DMS53 treated with DMSO at 0.1 percent for 48 hours (cell line): ENCODE results near the gene RNASE4.
"Not testable (repeated sequence)": the region's sequence is repeated elsewhere in the genome, so short reads cannot be mapped to it uniquely, and the experiment has no call there.

Experiments
- DNase-seq: peaks from one replicate; lab custom pipeline; 2025; ENCODE audit not compliant: unreplicated experiment; lab: John Stamatoyannopoulos, UW

Gene RNASE4

DNA sequence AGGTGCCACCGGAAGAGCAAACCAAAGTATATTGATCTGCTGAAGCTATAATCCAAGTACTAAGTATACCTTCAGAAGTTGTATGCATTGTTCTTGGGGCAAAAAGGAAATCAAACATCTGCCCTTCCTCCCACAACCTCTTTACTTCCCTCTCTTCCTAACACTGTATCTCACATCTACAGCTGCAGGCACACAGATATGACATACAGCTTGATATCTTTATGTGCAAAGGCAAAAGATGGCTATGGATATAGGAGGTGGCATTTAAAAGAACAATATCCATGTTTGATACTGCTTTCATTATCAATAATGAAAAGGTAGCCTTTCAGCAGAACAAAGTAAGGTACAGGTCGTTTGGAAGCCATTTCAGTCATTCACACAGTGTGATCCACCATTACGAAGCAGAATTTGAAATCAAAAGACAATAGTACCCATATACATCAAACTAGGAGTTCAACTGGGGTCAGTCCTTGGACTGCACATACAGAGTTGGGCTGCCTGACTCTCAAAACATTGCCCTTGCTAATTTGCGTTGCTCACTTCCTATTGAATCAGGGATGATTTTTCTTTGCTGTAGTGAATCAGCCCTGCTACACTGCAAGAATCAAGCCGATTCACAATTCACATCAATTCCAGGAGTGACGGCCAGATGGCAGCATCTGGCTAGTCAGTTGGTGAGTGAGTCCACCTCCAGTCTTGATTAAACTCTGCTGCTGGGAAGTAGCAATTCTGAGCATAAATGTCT, 13.1 kb downstream of the RNASE4 start:
- DNase-seq, result no peak

DNA sequence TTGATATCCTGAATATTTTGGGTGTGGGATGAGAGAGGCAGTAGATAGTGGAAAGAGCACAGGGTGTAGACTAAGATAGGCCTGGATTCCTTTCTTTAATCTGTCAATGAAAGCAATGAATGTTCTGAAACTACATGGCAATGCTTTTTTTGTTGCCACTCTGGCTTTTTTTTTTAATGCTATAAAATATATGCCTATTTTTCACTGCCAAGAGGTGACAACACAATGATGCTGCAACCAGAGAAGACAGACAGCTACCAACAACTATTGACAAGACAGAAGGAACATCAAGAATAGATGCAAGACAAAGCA, 13.6 kb downstream of the RNASE4 start:
- DNase-seq, result no peak

- DNase-seq, result no peak
Measured at GRCh38 chr14:20698934-20699333, 14.6 kb downstream of the RNASE4 start.

- no peak for DNase-seq
Measured at GRCh38 chr14:20699931-20700330, 15.6 kb downstream of the RNASE4 start.

DNA sequence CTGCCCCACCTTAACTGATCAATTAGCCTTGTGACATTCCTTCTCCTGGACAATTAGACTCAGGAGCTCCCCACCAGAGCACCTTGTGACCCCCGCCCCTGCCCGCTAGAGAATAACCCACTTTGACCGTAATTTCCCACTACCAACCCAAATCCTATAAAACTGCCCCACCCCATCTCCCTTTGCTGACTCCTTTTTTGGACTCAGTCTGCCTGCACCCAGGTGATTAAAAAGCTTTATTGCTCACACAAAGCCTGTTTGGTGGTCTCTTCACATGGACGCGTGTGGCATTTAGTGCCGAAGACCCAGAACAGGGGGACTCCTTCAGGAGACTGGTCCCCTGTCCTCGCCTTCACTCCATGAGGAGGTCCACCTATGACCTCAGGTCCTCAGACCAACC, 16.6 kb downstream of the RNASE4 start:
- not testable (repeated sequence) for DNase-seq

DNA sequence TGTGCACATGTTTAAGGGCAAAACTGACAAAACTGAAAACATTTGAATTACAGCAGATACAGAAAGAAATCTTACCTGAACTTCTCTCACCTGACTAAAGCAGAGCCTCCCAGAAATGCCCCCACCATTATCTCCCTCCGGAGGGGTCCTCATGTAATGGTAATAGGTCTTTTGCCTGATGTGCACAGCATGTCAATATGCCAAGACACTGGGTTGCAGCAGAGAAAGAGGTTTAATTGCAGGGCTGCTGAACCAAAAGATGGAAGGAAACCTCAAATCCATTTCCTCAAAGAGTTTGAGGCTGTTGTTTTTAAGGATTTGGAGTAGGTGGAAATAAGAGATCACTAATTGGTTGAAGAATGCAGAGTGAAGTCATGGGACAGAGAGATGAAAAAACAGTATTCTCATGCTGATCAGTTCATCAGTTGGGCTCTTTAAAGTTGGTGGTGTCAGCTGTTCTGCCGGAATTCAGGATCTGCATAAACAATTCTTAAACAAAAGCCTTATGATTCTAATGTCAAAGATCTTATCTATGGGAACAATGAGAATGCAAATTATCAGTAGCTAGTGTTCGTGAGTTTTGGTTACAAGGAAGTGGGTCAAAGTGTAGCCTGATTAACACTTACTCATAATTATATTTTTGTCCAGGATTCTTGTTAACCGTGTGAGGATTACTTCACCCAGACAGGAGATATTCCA, 22.4 kb downstream of the RNASE4 start:
- no peak for DNase-seq

DNA sequence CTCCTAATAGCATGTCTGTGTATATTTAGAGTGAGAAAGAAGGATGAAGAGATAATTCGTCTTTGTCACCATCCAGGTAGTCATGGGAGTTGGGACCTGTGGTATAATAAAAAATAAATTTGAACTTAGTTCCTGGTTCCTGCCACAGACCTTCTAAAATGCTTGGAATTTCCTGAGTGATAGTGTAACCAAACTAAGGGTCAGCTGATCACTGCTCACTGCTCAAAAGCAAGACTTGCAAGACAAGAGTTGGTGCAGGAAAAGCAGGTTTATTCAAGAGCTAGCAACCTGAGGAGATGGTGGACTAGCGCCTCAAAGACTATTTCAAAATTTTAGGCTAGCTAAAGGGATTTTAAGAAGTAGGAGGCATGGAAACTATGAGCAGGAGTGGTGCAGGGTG, 23.3 kb downstream of the RNASE4 start:
- DNase-seq, result no peak

- DNase-seq, result no peak
Measured at GRCh38 chr14:20711261-20711660, 26.9 kb downstream of the RNASE4 start.

DNA sequence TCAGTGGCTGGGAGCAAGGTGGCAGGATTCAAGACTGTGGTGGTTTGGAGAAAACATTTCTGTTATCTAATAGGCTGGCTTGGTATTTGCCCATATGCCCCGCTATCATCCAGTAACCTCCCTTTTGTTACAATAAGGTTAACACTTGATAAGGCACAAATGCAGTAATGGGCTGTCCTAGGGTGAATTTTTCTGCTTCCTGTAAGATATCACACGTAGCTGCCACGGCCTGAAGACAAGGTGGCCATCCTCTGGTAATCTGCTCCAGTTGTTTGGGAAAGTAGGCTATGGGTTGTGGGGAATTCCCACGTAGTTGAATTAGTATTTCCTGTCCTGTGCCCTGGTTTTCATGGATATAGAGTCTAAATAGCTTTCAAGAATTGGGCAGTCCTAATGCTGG, 27.3 kb downstream of the RNASE4 start:
- DNase-seq, result no peak

DNA sequence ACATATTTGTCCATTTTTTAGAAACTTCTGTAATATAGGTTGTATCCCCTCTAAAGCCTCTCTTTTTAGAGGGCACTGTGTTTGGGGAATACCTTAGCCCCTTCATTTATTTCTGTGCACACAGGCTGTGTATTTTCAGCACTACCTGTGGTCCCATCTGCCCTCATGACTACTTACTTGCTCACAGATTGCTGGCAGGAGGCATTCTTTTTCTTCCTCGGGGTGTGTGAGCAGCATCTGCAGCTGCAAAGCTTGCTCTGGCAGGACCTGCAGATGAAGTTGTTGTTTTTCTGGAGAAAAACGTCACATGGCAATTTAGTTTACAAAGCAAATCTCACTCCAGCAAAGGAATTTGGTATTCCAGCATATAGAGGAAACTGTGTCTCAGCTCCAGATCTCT, 28.5 kb downstream of the RNASE4 start:
- no peak for DNase-seq

DNA sequence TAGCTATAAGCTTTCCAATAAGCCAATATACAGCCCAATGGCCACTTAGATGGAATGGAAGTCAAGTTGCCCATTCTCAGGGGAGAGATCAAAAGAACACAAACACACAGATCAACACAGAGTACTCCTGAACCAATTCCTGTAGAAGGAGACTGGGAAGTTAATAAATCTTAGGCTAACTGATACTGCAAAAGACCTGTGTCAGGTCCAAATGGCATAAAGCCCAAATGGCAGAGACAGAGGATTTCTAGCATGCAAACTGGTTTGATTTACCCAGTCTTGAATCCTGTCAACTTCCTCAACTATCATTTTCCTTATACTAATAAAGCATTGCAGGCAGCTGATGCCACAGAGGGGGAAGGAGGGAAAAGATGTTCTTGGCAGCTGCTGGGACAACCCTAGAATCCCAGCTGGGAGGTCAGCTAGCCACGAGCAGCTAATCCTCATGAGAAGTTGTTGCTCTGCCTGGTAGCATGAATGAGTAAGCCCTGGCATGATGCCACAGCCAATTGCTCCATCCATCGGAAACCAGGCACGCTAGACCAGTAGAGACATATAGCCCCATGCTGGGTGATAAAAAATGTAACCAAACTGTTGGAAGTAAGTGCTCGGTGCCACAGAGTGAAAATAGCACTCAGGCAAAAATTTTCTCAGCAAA, 30.4 kb downstream of the RNASE4 start:
- no peak for DNase-seq

DNA sequence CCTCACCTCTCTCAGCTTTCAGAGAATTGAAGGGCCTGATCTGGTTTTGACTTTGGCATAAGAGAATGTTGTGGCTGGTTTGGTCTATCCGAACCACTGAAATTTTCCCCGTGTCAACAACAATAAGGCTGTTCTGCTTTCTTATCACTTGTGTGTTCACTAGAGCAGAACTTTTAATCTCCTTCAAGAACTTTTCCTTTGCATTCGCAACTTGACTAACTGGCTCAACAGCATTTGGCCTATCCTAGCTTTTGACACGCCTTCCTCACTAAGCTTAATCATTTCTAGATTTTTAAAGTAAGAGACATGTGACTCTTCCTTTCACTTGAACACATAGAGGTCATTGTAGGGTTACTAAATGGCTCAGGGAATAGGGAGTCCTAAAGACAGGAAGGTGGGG, 35.4 kb downstream of the RNASE4 start:
- no peak for DNase-seq

GRCh38 chr14:20720741-20721140, 36.4 kb downstream of the RNASE4 start:
- no peak for DNase-seq

DNA sequence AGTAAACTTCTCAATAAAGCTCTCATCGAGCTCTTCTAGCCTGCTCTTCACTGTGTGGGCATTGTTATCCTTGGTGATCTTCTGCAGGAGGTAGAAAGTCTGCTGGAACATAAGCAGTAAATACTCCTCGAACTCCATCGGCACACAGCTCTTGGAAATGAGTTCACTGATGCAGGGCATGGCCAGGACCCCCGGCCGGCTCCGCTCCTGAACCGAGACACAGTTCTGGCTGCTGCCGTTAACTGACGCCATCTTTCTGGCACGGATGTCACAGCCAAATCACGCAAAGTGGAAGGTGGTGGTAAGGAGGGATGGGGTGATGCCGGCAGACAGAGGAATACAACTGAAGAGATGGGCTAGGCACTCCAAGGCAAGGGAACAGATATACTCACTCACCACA, 37.7 kb downstream of the RNASE4 start:
- no peak for DNase-seq

DNA sequence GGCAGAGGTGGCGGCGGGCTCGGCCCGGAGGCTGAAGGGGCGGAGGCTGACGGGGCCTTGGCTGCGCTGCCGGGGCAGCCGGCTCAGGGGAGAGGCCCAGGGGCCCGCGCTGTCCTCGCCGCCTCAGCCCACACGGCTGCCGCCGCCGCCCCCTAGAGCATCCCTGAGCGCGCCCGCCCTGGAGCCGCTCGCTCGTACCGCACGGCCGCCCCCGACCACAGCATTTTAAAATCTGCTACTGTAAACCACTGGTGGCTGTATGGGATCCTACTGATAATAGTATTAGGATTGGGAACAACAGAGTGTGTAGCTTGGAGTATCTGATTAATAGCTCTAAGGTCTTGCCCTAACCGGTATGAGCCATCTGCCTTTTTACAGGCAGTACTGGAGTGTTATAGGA, 39.1 kb downstream of the RNASE4 start:
- no peak for DNase-seq

GRCh38 chr14:20726121-20726520, 41.8 kb downstream of the RNASE4 start:
- DNase-seq, result not testable (repeated sequence)

DNA sequence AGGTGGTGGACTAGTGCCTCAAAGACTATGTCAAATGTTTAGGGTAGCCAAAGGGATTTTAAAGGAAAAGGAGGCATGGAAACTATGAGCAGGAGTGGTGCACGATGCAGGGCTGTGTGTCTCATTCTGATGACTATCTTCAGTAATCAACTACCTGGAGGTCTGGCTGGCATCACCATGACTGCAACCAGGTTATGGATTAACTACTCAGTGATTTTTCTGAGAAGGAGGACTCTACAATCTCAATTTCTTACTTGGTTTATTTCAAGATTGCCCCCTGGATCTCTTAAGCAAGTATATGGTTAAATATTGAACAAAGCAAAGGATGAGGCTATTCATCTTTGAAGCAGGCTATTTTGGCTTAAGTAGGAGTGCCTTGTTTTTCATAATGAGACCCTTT, 42.2 kb downstream of the RNASE4 start:
- DNase-seq, result no peak

- no peak for DNase-seq
Measured at GRCh38 chr14:20730891-20731290, 46.5 kb downstream of the RNASE4 start.

GRCh38 chr14:20732477-20732876, 48.1 kb downstream of the RNASE4 start:
- no peak for DNase-seq

DNA sequence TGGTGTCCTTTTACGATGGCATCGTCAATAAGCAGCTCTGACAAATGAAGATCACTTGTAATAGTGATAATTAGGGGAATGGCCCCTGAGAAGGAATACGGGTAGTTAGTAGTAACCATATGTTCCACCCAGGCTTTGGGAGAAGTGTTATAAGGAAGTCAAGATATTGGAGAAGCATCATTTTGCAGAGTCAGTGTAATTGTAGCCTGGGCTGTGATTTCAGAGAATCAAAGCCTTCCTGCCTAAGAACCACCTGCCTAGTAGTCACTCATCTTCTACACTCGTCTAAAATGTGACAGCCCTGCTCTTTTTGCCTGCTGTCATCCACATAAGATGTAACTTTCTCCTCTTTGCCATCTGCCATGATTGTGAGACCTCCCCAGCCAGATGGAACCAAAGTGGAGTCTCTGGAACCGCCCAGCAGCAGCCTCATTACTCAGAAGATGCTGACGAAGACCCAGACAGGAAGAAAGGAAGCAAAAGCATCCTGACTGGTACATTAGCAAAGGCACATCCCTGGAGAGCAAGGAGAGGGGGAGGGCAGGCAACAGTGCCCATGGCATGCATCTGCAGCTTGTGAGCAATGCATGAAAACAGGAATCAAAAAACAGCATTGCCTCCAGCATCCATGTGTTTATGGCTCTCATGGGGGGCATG, 48.7 kb downstream of the RNASE4 start:
- no peak for DNase-seq

DNA sequence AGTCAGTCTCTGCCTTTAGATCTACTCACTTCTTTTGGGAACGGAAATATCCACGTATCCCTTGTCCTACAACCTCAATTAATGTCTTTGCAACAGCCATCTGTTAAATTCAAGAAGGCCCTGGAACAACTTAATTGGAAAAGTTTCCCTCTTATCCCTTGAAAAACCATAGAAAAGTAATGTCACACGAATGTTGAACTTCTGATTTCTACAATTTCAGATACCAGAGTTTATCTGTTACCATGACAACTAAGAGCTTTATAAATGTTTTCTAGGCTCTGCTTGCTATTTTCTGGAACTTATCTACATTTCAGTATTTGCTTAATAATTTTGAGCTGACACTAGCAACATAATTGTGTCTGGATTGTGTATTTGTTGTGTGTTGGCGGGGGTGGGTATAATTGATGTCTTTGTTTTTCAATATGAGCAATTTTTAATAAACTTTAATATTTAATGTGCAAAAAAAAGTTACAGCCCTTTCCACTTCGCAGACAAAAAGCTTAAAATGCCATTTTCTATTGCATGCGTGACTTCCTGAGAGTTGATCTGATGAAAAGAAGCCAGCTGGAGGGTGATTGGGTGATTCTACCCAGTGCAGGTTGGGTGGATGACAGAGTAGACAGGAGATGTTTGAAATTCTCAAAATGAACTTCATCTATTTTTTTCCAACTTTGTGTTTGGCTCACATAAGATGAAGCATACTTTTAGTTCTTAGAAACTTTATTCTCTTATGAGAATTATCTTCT, 49.5 kb downstream of the RNASE4 start:
- DNase-seq, result no peak
